Activated CD8-positive, alpha-beta T cell treated with anti-CD3 and anti-CD28 coated beads for 36 hours (primary cell): Measurements from ENCODE around the gene PARS2. TPM values are rescaled to one million over a fixed set of nuclear protein-coding genes. Genes with fewer than 3 reads are reported as not detected.

Experiments
- ATAC-seq: fragments of 200-7000 bp; cut with Tn5 transposase; one replicate; pipeline ENCODE4 v1.10.0; 2021; ENCODE audit warnings: mild to moderate bottlenecking, moderate library complexity
- CTCF ChIA-PET: fragments of 350-600 bp; sonication (Branson Sonifier 250); formaldehyde crosslinking; loops from one replicate; lab custom pipeline; 2021; ENCODE audit warnings: antibody characterized with exemption; lab: Charles Lee
- POLR2A ChIA-PET: fragments of 350-600 bp; sonication (Branson Sonifier 250); formaldehyde crosslinking; loops from one replicate; lab custom pipeline; 2021; ENCODE audit warnings: antibody characterized with exemption; lab: Charles Lee
- DNase-seq: peaks from one replicate; pipeline ENCODE4 v3.0.0-alpha.2; 2020
- H3K27ac Mint-ChIP-seq: one replicate; pipeline ENCODE4 v1.8.0; 2021; ENCODE audit warnings: mild to moderate bottlenecking, mixed read lengths
- H3K27me3 Mint-ChIP-seq: one replicate; pipeline ENCODE4 v1.8.0; 2021; ENCODE audit warnings: mixed read lengths
- H3K36me3 Mint-ChIP-seq: one replicate; pipeline ENCODE4 v1.8.0; 2021; ENCODE audit warnings: low read depth, mixed read lengths
- H3K4me1 Mint-ChIP-seq: one replicate; pipeline ENCODE4 v1.8.0; 2021; ENCODE audit warnings: low read depth, mixed read lengths
- H3K4me3 Mint-ChIP-seq: one replicate; pipeline ENCODE4 v1.8.0; 2021; ENCODE audit warnings: mild to moderate bottlenecking, moderate library complexity, mixed read lengths
- H3K9me3 Mint-ChIP-seq: one replicate; pipeline ENCODE4 v1.8.0; 2021; ENCODE audit warnings: mixed read lengths
- CTCF ChIP-seq: fragments of 200-600 bp; IDR thresholded peaks from one replicate; pipeline ENCODE4 v1.8.0; 2022; ENCODE audit warnings: antibody characterized with exemption, mild to moderate bottlenecking
- intact Hi-C: fragments of 100-400 bp; cut with micrococcal nuclease; formaldehyde crosslinking; loops from one replicate; pipeline ENCODE4 v1.10.0; 2022
- total RNA-seq, 2 experiments: library from RNA; stranded (reverse); gene quantifications; one replicate each; pipeline ENCODE4 v1.2.3, GENCODE V29; 2021

The PARS2 gene
- total RNA-seq, 2 experiments from 2014 or later, result 6.0 to 6.7 TPM

DNA sequence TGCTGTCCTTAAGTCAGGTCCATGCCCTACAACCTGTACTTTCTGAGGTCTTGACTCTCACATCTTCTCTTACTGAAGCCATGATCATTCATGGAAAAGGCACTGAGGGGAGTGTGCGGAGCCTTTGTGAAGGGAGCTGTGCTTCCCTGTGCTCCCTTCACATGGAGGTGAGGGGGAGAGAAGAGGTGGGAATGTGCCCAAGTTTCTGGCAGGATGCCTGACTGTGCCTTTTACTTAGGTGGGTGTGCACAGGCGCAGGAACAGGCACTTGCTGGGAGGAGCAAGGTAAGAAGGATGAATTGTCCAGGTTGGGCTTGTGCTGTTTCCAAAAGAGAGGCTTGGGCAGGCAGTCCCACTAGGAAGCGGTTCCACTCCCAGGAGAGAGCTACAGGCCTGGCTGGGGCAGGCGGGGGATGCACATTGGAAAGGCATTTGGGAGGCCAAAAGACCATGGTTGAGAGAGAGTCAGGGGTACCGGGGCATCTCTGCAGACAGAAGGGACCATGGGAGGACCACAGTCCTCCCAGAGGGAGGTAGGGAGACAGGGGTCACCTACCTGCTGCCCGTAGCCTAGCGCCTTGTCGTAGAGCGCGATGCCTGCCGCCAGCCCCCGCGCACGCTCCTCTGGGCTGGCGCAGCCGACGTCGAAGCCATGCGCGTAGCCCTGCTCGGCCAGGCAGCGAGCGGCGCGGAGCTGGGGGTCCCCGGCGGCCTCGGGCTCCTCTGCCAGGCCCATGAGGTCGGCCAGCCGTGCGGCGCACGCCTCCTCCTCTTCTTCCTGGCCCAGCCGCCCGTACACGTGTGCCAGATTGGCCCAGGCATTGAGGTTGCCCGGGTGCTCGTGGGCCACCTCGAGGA lies 35.9 kb upstream of the PARS2 start:
- DNase-seq (no peak), ATAC-seq (no peak)
- Mint-ChIP-seq H3K27ac (peak overlapping the region; percentile 88), H3K9me3 (no peaks in the 10 kb centered on the region), H3K36me3 (no peaks in the 10 kb centered on the region), H3K4me3 (peak overlapping the region; percentile 81), H3K27me3 (no peaks in the 10 kb centered on the region), H3K4me1 (peaks cover 53% of the 10 kb centered on the region)
- CTCF ChIA-PET, result interaction anchor here (1.1 to 4.1 kb wide), 14 partner anchors 9 to 752 kb away, joined by 3 to 44 read pairs (median 6); partner anchors contain the start of genes DHCR24, PARS2 and TTC4
- POLR2A ChIA-PET, result interaction anchor here (0.8 to 3.5 kb wide), 6 partner anchors 8 to 87 kb away, joined by 3 to 18 read pairs (median 4); partner anchors contain the start of genes DHCR24 and TTC4
- intact Hi-C loops, result no loop called here
- no peak for TF ChIP-seq CTCF

DNA sequence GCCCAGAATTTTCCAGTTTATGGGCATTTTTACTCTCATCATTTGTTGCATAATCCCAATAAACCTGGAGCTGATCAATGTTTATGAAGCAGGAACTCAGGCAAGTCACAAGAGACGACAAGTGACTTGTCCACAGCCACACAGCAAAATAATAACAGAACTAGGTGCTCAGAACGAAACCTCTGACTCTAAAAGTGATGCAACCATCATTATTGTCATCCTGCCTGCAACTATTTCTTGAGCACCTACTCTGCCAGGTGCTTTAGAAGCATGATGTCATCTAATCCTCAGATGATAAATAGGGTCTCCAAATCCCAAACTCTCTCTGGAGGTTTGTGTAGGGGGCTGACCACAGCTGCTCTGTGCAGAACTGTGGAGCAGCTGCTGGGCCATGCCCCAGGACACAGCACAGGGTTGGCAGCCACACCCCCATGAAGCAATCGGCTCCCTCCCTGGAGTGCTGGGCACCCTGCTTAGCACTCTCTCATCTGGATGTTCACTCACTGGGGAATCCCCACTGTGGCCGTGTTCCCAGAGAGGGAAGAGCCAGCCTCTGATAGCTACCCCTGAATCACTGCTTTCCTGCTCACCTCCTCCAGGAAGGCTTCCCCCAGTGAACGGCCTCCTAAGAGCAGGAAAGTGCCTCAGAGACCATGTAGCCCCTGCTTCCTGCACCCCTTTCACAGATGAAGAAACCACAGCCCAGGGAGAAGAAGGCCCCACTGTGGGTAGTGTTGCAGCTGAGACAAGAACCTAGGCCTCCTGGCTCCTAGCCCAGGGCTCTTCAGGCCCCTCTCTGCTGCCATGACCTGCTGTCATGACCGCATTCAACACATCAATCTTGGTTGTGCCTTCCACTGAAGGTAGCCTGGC lies 34.7 kb upstream of the PARS2 start:
- Mint-ChIP-seq H3K4me1 (peaks cover 46% of the 10 kb centered on the region), H3K27ac (peak overlapping the region; percentile 88), H3K36me3 (no peaks in the 10 kb centered on the region), H3K9me3 (no peaks in the 10 kb centered on the region), H3K4me3 (peak overlapping the region; percentile 69), H3K27me3 (no peaks in the 10 kb centered on the region)
- ChIA-PET POLR2A (interaction anchor here (1.1 to 3.5 kb wide), 3 partner anchors 50 to 84 kb away, joined by 3 to 18 read pairs (median 4); partner anchors contain the start of gene TTC4), CTCF (interaction anchor here (1.1 to 4.1 kb wide), 4 partner anchors 7 to 299 kb away, joined by 4 to 44 read pairs (median 22); partner anchors contain the start of gene PARS2)
- intact Hi-C loops, result no loop called here
- DNase-seq, result peak; percentile 64
- peak; percentile 45 for ATAC-seq
- no peak for TF ChIP-seq CTCF

DNA sequence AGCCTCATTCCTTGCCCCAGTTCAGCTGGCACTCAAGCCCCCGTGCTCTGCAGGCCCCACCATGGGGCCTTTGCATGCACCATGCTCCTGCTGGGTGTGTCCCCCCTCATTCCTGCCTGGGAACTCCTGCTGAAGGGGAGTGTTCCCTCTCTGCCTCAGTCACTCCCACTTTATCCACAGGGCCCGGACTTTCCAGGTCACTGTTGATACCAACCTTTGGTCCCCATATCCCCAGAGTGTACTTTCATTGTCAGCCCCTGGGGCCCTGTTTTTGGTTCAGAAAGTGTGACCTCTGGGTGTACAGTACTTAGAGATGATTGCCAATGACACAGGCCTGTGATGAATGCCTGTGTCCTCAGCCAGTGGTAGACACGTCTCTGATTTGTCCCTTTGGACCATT lies 33.9 kb upstream of the PARS2 start:
- ChIA-PET CTCF (interaction anchor here (4.1 kb wide), 1 partner anchor 12 kb away, joined by 25 read pairs; no protein-coding TSS in a partner anchor), POLR2A (interaction anchor here (1.3 kb wide), 1 partner anchor 74 kb away, joined by 3 read pairs; no protein-coding TSS in a partner anchor)
- Mint-ChIP-seq H3K4me3 (no peak overlapping the region), H3K27ac (peak overlapping the region; percentile 88), H3K9me3 (no peaks in the 10 kb centered on the region), H3K4me1 (peaks cover 42% of the 10 kb centered on the region), H3K36me3 (no peaks in the 10 kb centered on the region), H3K27me3 (no peaks in the 10 kb centered on the region)
- DNase-seq (no peak), ATAC-seq (no peak)
- intact Hi-C loops, result no loop called here
- no peak for TF ChIP-seq CTCF

GRCh38 chr1:54796902-54797301 lies 32.6 kb upstream of the PARS2 start:
- no peak for DNase-seq
- Mint-ChIP-seq H3K36me3 (peaks cover 5% of the 10 kb centered on the region), H3K27me3 (no peaks in the 10 kb centered on the region), H3K4me3 (no peak overlapping the region), H3K9me3 (peaks cover 1% of the 10 kb centered on the region), H3K27ac (no peak overlapping the region), H3K4me1 (peaks cover 37% of the 10 kb centered on the region)
- ATAC-seq, result no peak
- no peak for TF ChIP-seq CTCF
- intact Hi-C loops, result no loop called here
- ChIA-PET CTCF (interaction anchor here (2.1 kb wide), 1 partner anchor 13 kb away, joined by 5 read pairs; no protein-coding TSS in a partner anchor), POLR2A (interaction anchor here (2.0 kb wide), 1 partner anchor 10 kb away, joined by 5 read pairs; no protein-coding TSS in a partner anchor)
